ENCODE measurements around the gene PCNX2. TPM values are rescaled to one million over a fixed set of nuclear protein-coding genes. Genes with fewer than 3 reads are reported as not detected.

PCNX2 gene
- total RNA-seq, 4 donors from 2014 or later: 5.0 to 12.5 (median 9.6) TPM

GRCh38 chr1:233031521-233031920, 264.0 kb downstream of the PCNX2 start:
- intact Hi-C loops (cut with DNase I; ENCODE audit: low total_unique reads): no loop called here
- 73 to 88% methylated on average over 3 of the region's 3 CpGs for WGBS, 2 donors
- DNase-seq (ENCODE audit: low spot score in 2 of 2): no peak
- H3K4me3 ChIP-seq (ENCODE audit: low read depth, poor library complexity, severe bottlenecking): no peak overlapping the region
- no peak for TF ChIP-seq CTCF (IDR thresholded peaks at IDR 0.05)
- TF ChIP-seq POLR2A (IDR thresholded peaks at IDR 0.05): no peak

- no peak overlapping the region for H3K4me3 ChIP-seq (ENCODE audit: low read depth, poor library complexity, severe bottlenecking)
- intact Hi-C loops (cut with DNase I; ENCODE audit: low total_unique reads): no loop called here
- WGBS, 2 donors: 91 to 92% methylated on average over 5 of the region's 5 CpGs
- TF ChIP-seq CTCF (IDR thresholded peaks at IDR 0.05) (no peak), POLR2A (IDR thresholded peaks at IDR 0.05) (no peak)
- DNase-seq (ENCODE audit: low spot score in 2 of 2): no peak
Measured at GRCh38 chr1:233027046-233027445, 268.5 kb downstream of the PCNX2 start.

- intact Hi-C loops (cut with DNase I; ENCODE audit: low total_unique reads): no loop called here
- TF ChIP-seq POLR2A (IDR thresholded peaks at IDR 0.05) (no peak), CTCF (IDR thresholded peaks at IDR 0.05) (no peak)
Measured at GRCh38 chr1:233025567-233025966, 270.0 kb downstream of the PCNX2 start.

GRCh38 chr1:233025157-233025556, 270.4 kb downstream of the PCNX2 start:
- no peak overlapping the region for H3K4me3 ChIP-seq (ENCODE audit: low read depth, poor library complexity, severe bottlenecking)
- 72 to 73% methylated on average over 12 of the region's 12 CpGs for WGBS, 2 donors

More at GRCh38 chr1:233025567-233025966, 270.0 kb downstream of the PCNX2 start:
- WGBS, 2 donors: 54 to 59% methylated on average over 2 of the region's 2 CpGs
- no peak overlapping the region for H3K4me3 ChIP-seq (ENCODE audit: low read depth, poor library complexity, severe bottlenecking)
- no peak for DNase-seq (ENCODE audit: low spot score in 2 of 2)

GRCh38 chr1:233024199-233024598, 271.3 kb downstream of the PCNX2 start:
- no peak for DNase-seq (ENCODE audit: low spot score in 2 of 2)
- TF ChIP-seq CTCF (IDR thresholded peaks at IDR 0.05) (no peak), POLR2A (IDR thresholded peaks at IDR 0.05) (no peak)
- intact Hi-C loops (cut with DNase I; ENCODE audit: low total_unique reads): no loop called here
- WGBS, 2 donors: 82 to 95% methylated on average over 9 of the region's 9 CpGs
- H3K4me3 ChIP-seq (ENCODE audit: low read depth, poor library complexity, severe bottlenecking): no peak overlapping the region

More at GRCh38 chr1:233025157-233025556, 270.4 kb downstream of the PCNX2 start:
- no peak for TF ChIP-seq POLR2A (IDR thresholded peaks at IDR 0.05)
- no peak for TF ChIP-seq CTCF (IDR thresholded peaks at IDR 0.05)
- DNase-seq (ENCODE audit: low spot score in 2 of 2): no peak
- intact Hi-C loops (cut with DNase I; ENCODE audit: low total_unique reads): no loop called here

GRCh38 chr1:233022246-233022645, 273.3 kb downstream of the PCNX2 start:
- TF ChIP-seq CTCF (IDR thresholded peaks at IDR 0.05) (no peak), POLR2A (IDR thresholded peaks at IDR 0.05) (no peak)
- WGBS, 2 donors: 84 to 97% methylated on average over 2 of the region's 2 CpGs
- intact Hi-C loops (cut with DNase I; ENCODE audit: low total_unique reads): no loop called here
- no peak for DNase-seq (ENCODE audit: low spot score in 2 of 2)
- H3K4me3 ChIP-seq (ENCODE audit: low read depth, poor library complexity, severe bottlenecking): no peak overlapping the region

Measured in lower leg skin (tissue), 4 donors.